Measurements from ENCODE around the gene AAGAB.

AAGAB gene

GRCh38 chr15:67186688-67187087, 67.8 kb downstream of the AAGAB start:
- DNase-seq: no peak

GRCh38 chr15:67186226-67186649, 68.2 kb downstream of the AAGAB start:
- no peak for DNase-seq

GRCh38 chr15:67185621-67186225, 68.7 kb downstream of the AAGAB start:
- peak; percentile 32 for DNase-seq

- no peak for DNase-seq
Observed at GRCh38 chr15:67185051-67185450, 69.4 kb downstream of the AAGAB start.

GRCh38 chr15:67184208-67184925, 70.1 kb downstream of the AAGAB start:
- no peak for DNase-seq

GRCh38 chr15:67183443-67184169, 70.9 kb downstream of the AAGAB start:
- no peak for DNase-seq

GRCh38 chr15:67181221-67181639, 73.2 kb downstream of the AAGAB start:
- DNase-seq: no peak

- DNase-seq: no peak
Observed at GRCh38 chr15:67180514-67181191, 73.8 kb downstream of the AAGAB start.

- DNase-seq: no peak
Observed at GRCh38 chr15:67180035-67180434, 74.4 kb downstream of the AAGAB start.

- no peak for DNase-seq
Observed at GRCh38 chr15:67179411-67179995, 75.0 kb downstream of the AAGAB start.

GRCh38 chr15:67178569-67179210, 75.8 kb downstream of the AAGAB start:
- no peak for DNase-seq

GRCh38 chr15:67177752-67178151, 76.7 kb downstream of the AAGAB start:
- DNase-seq: no peak

- DNase-seq: no peak
Observed at GRCh38 chr15:67176195-67176971, 78.1 kb downstream of the AAGAB start.

- DNase-seq: peak; percentile 50
Observed at GRCh38 chr15:67175643-67176071, 78.8 kb downstream of the AAGAB start.

- DNase-seq: peak; percentile 44
Observed at GRCh38 chr15:67174864-67175573, 79.4 kb downstream of the AAGAB start.

- DNase-seq: no peak
Observed at GRCh38 chr15:67174446-67174845, 80.0 kb downstream of the AAGAB start.

GRCh38 chr15:67173786-67174185, 80.7 kb downstream of the AAGAB start:
- DNase-seq: no peak

- DNase-seq: no peak
Observed at GRCh38 chr15:67173005-67173404, 81.5 kb downstream of the AAGAB start.

GRCh38 chr15:67172172-67172571, 82.3 kb downstream of the AAGAB start:
- DNase-seq: no peak

- DNase-seq: no peak
Observed at GRCh38 chr15:67171471-67171870, 83.0 kb downstream of the AAGAB start.

Data from activated CD4-positive, alpha-beta T cell treated with anti-CD3 and anti-CD28 coated beads, Interleukin-2, amount 50 U/mL, for 16 hours (primary cell).